EL (cell line): ENCODE data around the gene FBXO8.
A peak's percentile ranks its signal among the peaks of the same experiment; 100 is the strongest.
"Not testable (repeated sequence)": the region's sequence is repeated elsewhere in the genome, so short reads cannot be mapped to it uniquely, and the experiment has no call there.

ENCODE experiments used
- DNase-seq: peaks from one replicate; pipeline ENCODE4 v3.0.0-alpha.2; 2016

FBXO8 gene, protein sequence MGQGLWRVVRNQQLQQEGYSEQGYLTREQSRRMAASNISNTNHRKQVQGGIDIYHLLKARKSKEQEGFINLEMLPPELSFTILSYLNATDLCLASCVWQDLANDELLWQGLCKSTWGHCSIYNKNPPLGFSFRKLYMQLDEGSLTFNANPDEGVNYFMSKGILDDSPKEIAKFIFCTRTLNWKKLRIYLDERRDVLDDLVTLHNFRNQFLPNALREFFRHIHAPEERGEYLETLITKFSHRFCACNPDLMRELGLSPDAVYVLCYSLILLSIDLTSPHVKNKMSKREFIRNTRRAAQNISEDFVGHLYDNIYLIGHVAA

DNA sequence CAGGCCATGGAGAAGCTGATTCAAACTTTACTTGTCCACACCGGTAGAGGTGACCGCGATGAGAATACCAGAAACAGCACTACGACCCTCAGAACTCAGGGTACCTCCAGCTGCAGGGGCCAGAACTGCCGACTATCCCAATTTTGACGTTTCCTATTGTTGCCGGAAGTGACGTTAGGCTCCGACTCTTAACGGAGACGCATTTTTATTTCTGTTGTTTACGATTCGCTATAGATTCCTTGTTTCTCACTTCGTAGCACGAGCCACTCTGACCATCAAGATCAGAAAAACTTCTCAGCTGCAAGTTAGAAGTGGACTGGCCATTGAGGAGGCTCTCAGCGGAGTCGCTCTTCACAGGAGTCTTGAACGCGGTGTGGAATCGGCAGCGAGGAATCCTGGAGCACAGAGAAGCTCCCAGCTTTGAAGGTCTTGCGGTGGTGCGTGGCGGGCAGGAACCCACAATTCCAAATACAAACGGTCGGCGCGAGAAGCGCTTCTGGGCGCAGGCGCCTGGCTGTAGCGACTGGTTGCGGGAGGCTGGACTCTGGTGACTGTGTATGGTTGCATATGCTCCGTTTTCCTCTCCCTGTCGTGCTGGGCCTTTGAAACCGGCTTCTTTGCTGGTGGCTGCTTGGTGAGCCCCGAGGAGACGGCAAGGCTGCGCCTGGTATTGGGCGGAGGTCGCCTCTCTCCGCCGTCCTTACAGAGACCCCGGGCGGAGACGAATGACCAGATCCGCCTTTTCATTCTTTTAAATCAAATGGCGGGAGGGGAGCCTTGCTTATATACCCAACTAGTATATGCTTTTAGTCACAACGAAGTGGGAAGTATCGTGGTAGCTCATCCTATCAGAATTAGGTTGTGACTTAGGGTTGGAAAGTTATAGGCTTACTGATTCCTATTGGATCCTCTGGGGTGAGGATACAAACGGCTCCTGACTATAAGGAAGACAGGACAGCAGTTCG lies at the start of gene FBXO8, which contains the start of gene CEP44:
Gene FBXO8 (minus strand): TSS at position 161 of the 965 bp plus-strand sequence. CDS start 20,575 bp downstream, outside the sequence.
Gene CEP44 (plus strand): TSS at position 405 of the 965 bp plus-strand sequence. CDS start 15,211 bp downstream, outside the sequence.
- DNase-seq, result peak; percentile 72

DNA sequence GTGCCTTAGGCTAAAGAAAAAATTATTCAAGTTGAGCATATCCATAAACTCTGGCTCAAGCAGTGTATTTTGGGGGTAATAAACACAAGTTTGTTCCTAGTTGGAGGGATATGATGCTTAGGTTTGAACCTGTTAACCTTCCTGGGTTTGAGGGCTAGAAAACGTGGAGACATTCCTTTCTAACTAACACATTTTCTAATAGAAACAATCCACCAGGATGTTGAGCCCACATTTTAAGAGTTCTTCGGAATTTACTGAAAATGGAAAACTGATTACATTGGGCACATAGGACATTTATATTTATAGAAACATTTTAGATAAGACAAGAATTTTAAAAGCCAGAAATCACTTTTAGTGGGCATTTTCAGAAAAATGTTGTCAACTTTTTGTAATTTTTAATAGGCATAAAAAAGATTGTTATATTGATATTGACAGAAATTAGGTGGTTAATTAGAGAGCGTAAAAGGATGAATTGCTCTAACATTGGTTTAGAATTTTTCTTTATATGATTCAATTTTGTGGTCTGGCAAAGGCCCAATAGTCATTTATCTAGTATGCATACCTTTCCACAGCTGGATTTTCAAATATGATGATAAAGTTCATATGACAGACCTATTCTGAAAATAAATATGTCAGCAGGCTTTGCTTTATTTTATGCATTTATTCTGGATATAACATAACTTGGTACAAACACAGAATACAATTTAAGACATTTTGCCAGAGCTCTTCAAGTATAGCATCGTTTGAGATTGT lies 49.5 kb upstream of the FBXO8 start:
- DNase-seq, result peak; percentile 24

DNA sequence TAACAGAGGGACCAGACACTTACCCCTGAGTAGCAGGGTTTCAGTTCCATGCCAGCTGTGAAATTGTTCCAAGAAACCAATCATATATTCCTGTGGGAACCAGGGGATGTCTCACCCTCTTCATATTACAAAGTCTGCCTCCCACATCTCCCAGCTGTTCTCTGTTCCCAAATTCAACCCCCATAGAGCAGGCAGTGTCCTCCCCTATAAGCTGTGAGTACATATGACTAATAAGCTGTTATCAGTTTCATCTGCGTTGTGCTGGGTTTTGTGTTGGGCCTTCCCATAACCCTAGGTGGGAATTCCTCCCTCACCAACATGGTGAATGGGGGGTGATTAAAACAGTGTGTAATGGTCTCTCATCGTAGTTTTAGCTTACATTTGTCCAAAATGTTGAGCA lies 41.3 kb upstream of the FBXO8 start:
- peak; percentile 16 for DNase-seq

DNA sequence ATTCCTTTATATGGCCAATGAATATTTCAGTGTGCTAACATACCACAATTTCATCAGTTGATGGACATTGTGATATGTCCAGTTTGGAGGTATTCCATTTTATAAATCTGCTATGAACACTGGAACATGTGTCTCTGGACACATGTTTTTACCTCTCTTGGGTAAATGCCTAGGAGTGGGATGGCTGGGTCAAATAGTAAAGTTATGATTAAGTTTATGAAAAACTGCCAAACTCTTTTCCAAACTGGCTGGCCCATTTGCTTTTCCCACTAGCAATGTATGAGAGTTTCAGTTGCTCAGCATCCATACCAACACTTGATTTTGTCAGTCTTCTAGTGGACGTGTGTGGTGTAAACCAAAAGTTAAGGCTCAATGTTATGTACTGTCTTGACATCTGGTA lies 40.8 kb upstream of the FBXO8 start:
- DNase-seq, result no peak

DNA sequence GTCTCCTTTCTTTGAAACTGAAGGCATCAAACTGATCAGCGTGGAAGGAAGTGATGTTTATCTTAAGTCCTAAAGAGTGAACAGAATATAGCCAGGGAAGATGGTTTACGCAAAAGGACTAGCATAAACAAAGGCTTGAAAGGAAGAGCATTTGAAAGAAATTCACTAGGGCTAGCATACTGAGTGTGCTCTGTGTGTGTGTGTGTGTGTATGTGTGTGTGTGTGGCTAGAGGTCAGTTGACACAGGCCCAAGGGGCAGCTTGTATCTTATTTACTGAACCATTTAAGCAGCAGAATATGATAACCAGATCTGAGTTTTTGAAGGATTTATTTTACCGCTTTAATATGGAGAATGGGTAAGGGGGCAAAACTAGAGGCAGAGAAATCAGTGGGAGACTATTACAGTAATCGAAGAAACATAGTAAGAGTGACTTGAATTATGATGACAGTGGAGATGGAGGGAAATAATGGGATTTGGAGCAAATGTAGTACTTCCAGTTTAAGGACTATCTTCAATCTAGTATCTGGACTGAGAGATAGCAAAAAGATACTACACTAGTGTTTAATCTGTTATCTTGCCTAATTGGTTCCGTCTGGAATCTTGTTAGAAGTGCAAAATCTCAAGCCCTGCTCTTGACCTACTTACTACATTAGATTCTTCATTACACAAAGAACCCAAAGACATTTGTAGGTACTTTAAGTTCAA lies 37.2 kb upstream of the FBXO8 start:
- DNase-seq, result no peak

DNA sequence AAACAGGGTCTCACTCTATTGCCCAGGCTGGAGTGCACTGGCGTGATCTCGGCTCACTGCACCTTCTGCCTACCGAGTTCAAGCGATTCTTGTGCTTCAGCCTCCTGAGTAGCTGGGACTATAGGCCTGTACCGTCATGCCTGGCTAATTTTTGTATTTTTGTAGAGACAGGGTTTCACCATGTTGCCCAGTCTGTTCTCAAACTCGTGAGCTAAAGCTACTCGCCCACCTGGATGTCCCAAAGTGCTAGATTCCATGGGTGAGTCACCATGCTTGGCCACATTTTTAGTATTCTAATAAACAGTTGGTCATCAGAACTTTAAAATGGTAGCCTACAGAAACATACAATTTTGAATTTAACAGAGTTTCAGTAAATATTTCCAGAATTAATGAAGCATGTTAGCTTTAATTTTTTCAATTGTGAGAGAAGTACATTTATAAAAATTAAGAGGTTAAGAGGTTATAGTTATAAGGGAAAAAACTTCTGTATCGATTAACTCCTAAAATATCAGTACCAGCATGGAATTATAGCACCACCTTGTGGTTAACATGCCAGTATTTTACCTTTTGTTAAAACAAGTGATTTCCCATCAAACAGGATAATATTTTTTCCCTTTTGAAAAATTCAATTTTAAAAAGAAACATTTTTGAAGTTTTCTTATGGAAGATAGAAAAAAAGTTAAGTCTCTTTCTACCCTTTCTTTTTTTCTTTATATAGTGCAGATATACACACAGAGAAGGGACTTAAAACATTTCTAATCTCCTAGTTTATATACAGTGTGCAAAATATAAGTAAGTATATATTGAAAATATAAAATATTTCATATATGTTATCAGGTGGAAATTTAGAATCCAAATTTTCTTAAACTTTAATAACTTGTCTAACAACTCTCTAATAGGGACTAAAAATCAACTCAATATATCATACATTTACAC lies 35.6 kb upstream of the FBXO8 start:
- peak; percentile 28 for DNase-seq

DNA sequence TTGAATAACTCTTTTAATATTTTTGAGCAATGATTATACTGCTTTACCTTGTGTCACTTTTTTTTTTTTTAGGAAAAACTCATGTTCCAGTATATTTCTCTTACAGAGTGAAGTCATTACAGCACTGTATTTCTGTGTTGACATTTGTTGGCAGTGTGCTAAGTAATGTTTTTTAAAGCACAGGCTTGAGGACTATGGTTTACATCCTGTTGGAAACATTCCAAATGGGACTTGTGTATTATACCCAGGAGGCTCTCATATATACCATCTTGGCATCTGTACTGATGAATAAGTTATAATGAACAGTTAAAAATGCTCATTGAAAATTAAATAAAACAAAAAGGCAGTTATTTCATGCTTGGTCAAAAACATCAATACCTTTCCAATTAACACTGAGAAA lies 34.1 kb upstream of the FBXO8 start:
- no peak for DNase-seq

DNA sequence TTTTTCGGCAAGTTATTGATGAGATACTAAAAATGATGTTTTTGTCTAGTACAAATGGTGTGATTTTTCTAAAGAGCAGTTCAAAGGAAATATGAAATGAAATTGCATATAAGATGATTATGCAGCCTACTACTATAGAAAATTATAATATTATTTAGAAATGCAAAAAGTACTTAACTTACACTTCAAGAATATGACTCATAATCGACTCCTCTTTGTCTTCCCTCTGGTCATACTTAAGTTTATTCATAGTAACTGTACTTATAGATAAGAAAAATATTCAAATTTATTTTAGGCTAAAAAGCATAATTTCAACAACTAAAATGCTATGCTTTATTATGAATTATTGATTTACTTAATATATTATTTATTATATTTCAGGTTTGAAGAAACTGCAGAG lies 33.5 kb upstream of the FBXO8 start:
- DNase-seq, result no peak

DNA sequence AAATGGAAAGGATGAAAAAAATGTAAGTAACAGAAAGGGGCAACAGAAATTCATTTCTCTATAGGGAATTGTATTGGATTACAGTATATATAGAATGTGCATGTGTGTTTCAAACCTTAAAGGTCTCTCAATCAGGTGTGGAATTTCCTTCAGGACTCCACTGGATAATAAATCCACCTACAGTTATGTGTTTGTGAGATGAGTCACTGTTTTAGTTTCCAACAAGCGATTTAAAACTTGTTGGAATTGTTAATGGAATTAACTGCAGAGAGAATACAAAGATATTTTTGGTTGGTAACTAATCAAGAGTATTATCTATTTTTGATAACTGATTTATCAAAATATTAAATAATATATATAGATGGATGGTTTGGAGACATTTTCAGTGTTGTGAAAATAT lies 33.1 kb upstream of the FBXO8 start:
- DNase-seq, result no peak

DNA sequence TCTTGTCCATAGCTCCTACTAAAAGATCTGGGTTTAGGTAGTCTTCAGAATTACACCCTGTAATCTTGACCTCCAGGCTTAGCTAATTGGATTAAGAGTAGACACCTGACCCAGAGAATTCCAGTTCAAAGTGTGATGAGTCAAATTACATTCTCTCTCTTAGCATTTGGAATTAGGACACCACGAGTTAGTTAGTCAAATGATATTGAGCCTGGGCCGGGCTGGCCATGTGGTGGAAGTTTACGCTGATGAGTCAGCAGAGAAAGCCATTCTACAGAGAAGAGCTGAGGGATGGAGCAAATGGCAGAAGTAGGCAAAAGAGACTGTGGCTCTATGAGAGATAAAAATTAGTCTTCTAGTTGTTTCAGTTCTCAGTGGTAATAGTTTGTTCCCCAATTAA lies 31.3 kb upstream of the FBXO8 start:
- DNase-seq, result peak; percentile 69

DNA sequence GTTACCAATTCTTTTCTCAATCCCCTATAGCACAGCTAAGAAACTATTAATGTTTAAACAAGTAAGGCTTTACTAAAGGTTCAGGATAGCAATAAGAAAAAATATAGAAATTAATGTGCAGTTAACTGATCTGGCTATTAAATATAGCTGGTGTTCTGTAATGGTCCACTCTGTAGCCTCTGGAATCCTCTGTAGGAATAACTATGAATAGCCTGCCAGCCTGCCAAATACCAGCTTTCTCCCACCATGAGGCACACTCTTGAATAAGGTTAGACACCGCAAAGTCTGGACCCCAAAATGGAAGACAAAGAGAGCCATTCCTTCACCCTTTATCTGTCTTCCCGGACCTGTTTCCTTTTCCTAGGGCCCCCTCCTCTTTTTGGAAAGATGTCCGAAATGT lies 30.8 kb upstream of the FBXO8 start:
- no peak for DNase-seq

DNA sequence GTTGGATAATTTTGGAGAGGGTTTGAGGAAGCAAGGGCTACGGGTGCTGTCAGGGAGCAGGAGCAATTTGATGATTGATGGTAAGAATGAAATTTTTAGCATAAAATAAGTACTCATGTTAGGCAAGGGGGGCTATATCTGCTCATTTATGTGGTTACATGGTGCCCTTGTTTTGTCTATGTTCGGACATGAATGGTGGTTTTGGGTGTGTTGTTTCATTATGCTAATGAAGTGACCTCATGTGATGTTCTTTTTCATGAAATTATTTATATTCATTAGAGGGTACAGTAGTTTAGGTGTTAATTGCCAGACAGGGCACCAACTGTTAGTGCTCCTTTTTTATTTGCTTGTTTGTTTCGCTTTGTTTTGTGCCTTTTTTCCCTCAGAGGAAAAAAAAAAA lies 29.5 kb upstream of the FBXO8 start:
- DNase-seq, result no peak

DNA sequence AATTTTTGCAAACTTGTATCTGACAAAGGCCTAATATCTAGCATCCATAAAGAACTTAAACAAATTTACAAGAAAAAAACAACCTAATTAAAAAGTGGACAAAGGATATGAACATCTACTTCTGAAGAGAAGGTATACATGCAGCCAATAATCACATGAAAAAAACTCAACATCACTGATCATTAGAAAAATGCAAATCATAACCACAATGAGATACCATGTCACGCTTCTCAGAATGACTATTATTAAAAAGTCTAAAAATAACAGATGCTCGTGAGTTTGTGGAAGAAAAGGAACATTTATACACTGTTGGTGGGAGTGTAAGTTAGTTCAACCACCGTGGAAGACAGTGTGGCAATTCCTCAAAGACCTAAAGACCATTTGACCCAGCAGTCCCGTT lies 24.2 kb upstream of the FBXO8 start:
- DNase-seq, result no peak

DNA sequence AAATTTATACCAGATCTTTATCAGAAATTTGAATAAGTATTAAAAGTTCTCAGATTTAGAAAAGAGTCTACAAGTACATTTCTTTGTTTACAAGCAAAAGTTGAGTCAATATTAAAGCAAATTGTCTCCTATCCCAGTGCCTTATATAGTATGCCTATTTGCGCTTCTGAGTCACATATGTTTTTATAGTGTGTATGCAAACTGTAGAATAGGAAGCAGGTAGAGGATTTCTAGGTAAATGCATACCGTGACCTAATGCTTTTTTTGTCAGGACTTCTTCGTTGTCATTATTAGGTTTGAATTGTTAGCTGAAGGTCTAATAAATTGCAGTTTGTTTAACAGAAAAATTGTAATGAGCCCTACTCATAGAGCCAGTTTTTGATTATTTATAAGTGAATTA lies 22.5 kb upstream of the FBXO8 start:
- DNase-seq, result no peak

DNA sequence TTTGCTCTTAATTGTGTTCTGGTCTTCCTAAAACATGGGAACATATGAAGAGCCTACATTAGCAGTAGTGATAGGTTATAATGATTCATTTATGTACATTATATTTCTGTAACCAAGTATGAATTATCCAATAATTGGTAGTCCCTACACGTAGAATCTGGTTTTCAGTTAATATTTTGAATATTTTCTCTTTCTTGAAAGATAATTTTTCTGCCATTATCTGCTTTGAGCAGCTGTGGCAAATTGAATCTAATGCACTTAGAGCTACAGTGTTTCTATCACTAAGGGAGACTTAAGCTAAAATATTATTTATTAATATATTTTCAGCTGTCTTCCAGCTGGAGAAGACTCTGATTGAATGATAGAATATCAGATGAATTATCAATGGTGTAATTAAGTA lies 21.2 kb upstream of the FBXO8 start:
- DNase-seq, result no peak

DNA sequence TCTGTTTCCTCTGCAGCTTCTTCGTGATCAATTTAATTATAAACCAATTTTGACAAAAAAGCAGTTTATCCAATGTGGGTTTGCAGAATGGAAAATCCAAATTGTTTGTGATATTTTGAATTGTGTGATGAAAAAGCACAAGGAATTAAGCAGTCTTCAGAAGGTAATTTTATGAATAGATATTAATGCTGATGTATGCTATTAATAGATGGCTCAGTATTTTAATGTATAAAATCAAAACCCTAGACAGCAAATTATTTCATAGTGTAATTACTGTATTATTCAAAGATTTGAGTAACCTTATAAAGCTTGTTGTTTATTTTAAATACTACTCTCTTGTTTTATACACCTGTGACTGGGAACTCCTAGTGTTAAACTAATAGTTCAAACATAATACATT lies 20.2 kb upstream of the FBXO8 start:
- DNase-seq, result no peak

DNA sequence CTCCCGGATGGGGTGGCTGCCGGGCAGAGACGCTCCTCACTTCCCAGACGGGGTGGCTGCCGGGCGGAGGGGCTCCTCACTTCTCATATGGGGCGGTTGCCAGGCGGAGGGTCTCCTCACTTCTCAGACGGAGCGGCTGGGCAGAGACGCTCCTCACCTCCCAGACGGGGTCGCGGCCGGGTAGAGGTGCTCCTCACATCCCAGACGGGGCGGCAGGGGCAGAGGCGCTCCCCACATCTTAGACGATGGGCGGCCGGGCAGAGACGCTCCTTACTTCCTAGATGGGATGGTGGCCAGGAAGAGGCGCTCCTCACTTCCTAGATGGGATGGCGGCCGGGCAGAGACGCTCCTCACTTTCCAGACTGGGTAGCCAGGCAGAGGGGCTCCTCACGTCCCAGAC lies 11.7 kb upstream of the FBXO8 start:
- DNase-seq, result not testable (repeated sequence)

DNA sequence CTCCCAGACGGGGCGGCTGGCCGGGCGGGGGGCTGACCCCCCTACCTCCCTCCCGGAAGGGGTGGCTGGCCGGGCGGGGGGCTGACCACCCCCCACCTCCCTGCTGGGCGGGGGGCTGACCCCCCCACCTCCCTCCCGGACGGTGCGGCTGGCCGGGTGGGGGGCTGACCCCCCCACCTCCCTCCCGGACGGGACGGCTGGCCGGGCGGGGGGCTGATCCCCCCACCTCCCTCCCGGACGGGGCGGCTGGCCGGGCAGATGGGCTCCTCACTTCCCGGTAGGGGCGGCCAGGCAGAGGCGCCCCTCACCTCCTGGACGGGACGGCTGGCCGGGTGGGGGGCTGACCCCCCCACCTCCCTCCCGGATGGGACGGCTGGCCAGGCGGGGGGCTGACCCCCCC lies 11.2 kb upstream of the FBXO8 start:
- not testable (repeated sequence) for DNase-seq

DNA sequence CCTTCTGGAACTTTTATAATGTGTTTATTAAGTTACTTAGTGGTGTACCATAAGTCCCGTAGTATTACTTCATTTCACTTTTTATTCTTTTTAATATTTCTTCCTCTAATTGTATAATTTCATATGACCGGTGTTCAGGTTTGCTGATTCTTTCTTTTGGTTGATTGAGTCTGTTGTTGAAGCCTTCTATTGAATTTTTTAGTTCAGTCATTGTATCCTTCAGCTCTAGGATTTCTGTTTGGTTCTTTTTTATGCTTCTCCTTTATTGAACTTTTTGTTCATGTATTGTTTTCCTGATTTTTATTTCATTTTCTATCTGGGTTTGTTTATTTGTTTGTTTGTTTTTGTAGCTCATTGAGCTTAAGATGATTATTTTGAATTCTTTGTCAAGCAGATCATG lies 9.0 kb upstream of the FBXO8 start:
- no peak for DNase-seq

DNA sequence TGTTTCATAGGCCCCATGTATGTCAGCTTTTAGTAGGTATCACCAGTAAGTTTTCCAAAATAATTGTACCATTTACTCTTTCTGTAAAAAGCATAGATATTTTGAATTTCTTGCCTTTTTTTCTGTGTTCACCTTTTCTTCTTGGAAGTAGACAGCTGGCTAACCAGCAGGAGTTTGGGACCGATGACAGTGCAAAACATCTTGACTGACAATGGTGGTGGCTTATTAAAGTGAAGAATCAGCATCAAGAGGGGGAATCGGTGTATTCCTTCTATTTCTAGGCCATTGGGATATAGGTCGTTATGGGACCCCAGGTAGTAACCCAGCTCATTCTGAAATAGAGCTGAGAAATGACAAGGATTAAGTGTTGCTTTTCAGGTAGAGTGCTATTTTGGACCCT lies 3.4 kb upstream of the FBXO8 start:
- DNase-seq, result no peak

DNA sequence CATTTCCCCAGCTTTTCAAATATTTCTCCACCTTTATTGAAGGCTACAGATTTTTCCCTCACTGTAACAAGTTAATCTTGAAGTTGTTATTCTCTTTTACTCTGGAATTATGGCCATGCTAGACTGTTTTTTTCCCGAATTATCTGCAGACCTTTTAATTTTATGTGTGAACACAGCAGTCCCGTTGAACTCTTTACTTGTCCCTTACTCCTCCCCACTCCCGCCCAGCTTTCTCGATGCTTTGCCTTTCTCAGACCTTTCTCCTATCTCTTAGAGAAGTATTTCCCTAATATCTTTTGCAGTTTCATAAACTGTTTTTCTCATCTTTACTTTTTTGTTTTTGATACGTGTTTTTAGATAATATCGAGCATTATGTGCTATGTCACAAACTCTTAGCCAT lies 1.0 kb upstream of the FBXO8 start:
- DNase-seq, result no peak
